ENCODE measurements around the gene PLAU.

DNA sequence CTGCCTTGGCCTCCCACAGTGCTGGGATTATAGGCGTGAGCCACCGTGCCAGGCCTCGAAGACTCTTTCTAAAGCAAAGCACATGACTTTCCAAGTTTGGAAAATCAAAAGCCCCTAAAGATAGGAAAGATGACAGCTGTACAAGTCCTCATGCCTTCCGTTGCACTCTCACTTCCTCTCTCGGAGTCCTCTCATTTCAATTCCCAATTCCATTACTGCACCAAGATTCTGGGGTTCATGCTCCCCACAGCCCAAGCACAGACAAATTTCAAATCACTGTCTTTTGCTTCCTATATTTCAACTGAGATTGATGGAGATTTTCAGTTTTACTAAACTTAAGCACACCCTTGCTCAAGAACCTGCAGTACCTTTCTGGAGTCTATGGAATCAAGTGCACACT lies 10.9 kb upstream of the PLAU start:
- TF ChIP-seq, protein P1, sequence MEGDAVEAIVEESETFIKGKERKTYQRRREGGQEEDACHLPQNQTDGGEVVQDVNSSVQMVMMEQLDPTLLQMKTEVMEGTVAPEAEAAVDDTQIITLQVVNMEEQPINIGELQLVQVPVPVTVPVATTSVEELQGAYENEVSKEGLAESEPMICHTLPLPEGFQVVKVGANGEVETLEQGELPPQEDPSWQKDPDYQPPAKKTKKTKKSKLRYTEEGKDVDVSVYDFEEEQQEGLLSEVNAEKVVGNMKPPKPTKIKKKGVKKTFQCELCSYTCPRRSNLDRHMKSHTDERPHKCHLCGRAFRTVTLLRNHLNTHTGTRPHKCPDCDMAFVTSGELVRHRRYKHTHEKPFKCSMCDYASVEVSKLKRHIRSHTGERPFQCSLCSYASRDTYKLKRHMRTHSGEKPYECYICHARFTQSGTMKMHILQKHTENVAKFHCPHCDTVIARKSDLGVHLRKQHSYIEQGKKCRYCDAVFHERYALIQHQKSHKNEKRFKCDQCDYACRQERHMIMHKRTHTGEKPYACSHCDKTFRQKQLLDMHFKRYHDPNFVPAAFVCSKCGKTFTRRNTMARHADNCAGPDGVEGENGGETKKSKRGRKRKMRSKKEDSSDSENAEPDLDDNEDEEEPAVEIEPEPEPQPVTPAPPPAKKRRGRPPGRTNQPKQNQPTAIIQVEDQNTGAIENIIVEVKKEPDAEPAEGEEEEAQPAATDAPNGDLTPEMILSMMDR (IDR thresholded peaks at IDR 0.05; ENCODE audit: low read length): no peak
- no peak for TF ChIP-seq EZH2 (IDR thresholded peaks at IDR 0.05; ENCODE audit: borderline replicate concordance, low read length)

All from OCI-LY1 (cell line).